ENCODE results near the gene MARK2.

MARK2 gene

DNA sequence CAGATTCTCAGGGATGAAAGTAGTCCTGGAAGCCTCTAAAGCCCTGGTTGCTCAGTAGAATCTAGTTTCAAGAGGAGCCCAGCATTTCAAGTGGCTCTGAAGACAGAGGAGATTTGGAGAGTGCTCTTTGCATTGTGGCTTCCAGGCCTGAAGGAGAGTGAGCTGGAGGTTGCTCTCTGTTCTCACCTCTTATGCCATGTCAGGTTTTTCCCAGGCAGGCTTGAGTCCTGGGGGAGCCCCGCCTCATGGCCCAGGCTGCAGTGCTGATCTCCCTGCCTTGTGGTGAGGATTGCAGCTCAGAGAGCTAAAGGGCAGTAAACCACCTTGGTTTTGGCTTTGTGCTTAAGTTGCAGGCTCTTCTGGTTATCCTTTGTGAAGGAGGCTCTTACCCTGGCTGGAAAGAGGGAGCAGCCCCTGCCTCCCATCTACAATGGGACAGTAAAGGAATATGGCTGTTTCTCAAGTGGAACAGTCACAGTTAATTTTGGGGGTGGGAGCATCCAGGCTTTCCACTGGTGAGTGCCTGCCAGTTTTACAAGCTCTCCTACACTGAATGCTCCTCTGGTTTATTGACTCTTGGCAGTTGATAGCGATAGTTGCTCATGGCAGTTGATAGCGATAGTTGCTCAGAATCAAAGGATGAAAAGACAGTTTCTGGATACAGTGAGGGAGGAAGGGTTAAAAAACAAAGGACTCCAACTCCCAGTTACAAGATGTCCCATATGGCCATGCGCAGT lies 45.5 kb downstream of the MARK2 start:
- H3K27me3 ChIP-seq (ENCODE audit: insufficient read depth, low read length) = no peaks in the 10 kb centered on the region
- peaks cover 20% of the 10 kb centered on the region for H3K4me1 ChIP-seq (ENCODE audit: insufficient read depth, low read length)
- H3K4me3 ChIP-seq (ENCODE audit: low read length) = no peak overlapping the region
- H3K36me3 ChIP-seq (ENCODE audit: insufficient read depth, low read length) = no peaks in the 10 kb centered on the region
- H3K9me3 ChIP-seq (ENCODE audit: low read length) = no peaks in the 10 kb centered on the region
- H2AFZ ChIP-seq (ENCODE audit: low read depth, low read length) = no peak overlapping the region

DNA sequence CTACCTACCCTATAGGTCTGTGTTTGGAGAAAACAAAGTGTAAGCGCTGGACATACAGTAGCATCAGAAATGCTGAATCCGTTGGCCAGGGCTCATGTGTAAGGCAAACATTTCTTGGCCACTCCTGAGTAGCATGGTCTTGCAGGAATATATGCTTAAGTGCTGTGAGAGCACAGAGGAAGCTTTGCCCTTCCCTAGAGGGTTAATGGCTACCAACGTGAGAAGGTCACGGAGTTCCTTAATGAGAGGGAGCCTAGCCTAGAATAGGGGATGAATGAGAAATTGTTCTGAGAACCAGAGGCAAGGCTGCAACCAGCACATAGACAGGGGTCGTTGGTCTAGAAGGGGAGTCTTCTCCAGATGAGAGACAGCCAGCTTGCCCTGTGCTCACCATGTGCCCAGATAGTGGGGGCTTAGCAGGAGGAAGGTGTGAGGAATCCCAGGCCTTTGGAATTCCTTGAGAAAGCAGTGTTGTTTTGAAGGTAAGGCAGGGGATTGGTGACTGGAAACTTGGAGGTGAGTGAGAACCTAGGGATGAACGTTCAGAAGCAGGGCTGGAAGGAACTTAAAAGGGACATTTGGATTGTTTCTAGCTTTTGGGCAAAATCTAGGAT lies 48.6 kb downstream of the MARK2 start:
- H3K36me3 ChIP-seq (ENCODE audit: insufficient read depth, low read length) = peaks cover 5% of the 10 kb centered on the region
- H3K27me3 ChIP-seq (ENCODE audit: insufficient read depth, low read length) = no peaks in the 10 kb centered on the region
- H3K4me3 ChIP-seq (ENCODE audit: low read length) = no peak overlapping the region
- peaks cover 1% of the 10 kb centered on the region for H3K9me3 ChIP-seq (ENCODE audit: low read length)
- peaks cover 5% of the 10 kb centered on the region for H3K4me1 ChIP-seq (ENCODE audit: insufficient read depth, low read length)
- no peak overlapping the region for H2AFZ ChIP-seq (ENCODE audit: low read depth, low read length)

DNA sequence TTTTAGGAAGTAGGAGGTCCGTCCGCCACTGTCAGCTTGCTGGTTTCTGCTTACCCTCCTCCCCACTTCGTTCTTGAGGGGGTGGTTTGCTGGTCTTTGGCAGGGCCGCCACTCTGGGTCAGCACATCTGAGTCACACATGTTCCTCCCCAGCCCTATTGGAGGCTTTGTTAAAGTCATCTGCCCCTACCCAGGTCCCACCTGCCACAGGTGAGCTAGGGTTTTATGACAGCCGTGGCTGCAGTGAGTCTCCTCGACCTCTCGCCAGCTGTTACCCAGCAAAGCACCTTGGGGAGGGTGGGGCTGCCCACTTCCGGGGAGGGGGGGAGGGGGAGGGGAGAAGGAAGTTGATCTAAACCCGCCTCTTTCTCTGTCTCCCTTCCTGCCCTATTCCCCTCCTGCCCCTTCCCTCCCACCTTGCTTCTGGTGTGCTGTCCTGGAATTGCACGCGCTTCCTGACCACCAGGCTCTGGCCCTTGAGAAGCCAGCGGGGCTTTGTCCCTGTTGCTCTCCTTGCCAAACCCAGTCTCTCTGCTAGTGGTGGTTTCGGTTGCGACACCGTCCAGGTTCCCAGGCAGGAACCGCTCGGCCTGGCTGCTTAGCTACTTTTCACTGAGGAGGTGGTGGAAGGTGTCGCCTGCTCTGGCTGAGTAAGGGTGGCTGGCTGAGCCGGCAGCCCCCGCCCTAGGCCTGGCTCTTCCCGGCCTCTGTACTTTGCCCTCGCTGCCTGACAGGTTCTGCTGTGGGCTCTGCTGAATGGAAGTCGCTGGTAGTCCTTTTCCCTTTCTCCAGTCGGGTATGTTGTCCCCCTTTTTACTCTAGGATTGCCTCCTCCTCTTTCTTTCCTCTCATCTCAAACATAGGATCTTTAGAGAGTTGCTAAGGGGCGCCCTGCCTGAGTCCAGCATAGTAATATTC lies 49.5 kb downstream of the MARK2 start:
- peaks cover 5% of the 10 kb centered on the region for H3K9me3 ChIP-seq (ENCODE audit: low read length)
- no peaks in the 10 kb centered on the region for H3K4me1 ChIP-seq (ENCODE audit: insufficient read depth, low read length)
- H3K36me3 ChIP-seq (ENCODE audit: insufficient read depth, low read length) = peaks cover 5% of the 10 kb centered on the region
- no peak overlapping the region for H3K4me3 ChIP-seq (ENCODE audit: low read length)
- no peaks in the 10 kb centered on the region for H3K27me3 ChIP-seq (ENCODE audit: insufficient read depth, low read length)
- no peak overlapping the region for H2AFZ ChIP-seq (ENCODE audit: low read depth, low read length)

DNA sequence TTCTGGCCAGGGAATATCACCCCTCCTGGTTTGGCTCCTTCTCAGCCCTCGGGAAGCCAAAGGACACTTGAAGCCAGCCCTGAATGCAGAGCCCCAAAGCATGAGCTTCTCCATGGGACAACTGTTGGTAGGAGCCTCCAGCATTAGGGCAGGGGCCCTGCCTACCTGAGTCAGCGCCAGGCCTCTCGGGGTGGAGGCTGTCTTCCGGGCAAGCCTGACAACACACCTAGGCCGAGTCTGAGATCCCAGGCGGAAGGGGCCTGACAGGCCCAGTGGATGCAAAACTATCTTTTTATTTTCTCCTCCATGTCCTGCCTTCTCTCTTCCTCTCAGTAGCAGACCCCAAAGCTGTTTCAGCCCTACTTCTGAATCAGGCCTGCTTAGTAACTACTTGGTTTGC lies 50.4 kb downstream of the MARK2 start:
- peaks cover 7% of the 10 kb centered on the region for H3K9me3 ChIP-seq (ENCODE audit: low read length)
- no peak overlapping the region for H3K4me3 ChIP-seq (ENCODE audit: low read length)
- H2AFZ ChIP-seq (ENCODE audit: low read depth, low read length) = no peak overlapping the region
- no peaks in the 10 kb centered on the region for H3K27me3 ChIP-seq (ENCODE audit: insufficient read depth, low read length)
- H3K4me1 ChIP-seq (ENCODE audit: insufficient read depth, low read length) = no peaks in the 10 kb centered on the region
- peaks cover 5% of the 10 kb centered on the region for H3K36me3 ChIP-seq (ENCODE audit: insufficient read depth, low read length)

DNA sequence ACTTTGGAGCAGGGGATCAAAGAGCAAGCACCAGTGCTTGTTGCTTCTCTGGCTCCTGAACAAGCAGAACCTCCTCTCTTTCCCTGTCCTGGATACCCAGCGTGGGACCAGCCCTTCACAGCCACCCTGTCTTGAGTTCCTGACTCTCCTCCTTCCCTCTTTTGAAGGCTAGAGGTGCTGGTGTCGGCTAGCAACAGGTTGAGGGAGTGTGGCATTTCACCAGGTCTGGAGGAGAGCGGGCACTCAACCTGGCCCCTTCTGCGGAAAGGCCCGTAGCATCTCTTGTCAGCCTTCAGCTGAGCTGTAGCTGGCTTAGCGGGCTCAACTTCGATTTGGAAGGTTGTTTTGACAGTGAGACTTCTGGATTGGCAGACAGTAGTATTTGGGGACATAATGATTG lies 51.5 kb downstream of the MARK2 start:
- no peaks in the 10 kb centered on the region for H3K27me3 ChIP-seq (ENCODE audit: insufficient read depth, low read length)
- H3K36me3 ChIP-seq (ENCODE audit: insufficient read depth, low read length) = peaks cover 12% of the 10 kb centered on the region
- no peaks in the 10 kb centered on the region for H3K4me1 ChIP-seq (ENCODE audit: insufficient read depth, low read length)
- no peak overlapping the region for H3K4me3 ChIP-seq (ENCODE audit: low read length)
- H3K9me3 ChIP-seq (ENCODE audit: low read length) = peaks cover 7% of the 10 kb centered on the region
- no peak overlapping the region for H2AFZ ChIP-seq (ENCODE audit: low read depth, low read length)

DNA sequence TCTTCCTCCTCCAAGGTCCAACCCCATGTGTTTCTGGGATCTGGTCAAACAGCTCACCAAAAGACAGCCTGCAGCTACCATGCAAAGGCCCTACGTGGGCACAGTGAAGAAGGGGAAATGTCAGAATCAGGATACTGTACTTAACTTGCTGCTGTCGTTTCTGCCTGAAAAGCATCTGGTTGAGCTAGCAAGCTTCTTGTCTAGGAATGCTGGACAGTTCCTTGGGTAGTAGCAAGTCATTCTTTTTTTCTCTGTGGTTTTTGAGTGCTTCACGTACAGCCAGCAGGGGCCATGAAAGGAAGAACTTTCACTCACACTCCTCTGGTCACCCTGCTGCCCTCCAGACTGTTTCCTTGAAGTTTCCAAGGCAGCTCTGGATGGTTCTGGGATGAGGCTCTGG lies 53.3 kb downstream of the MARK2 start:
- Histone ChIP-seq H3K27me3 (ENCODE audit: insufficient read depth, low read length) (no peaks in the 10 kb centered on the region), H3K9me3 (ENCODE audit: low read length) (peaks cover 7% of the 10 kb centered on the region), H3K4me3 (ENCODE audit: low read length) (no peak overlapping the region), H3K36me3 (ENCODE audit: insufficient read depth, low read length) (peaks cover 25% of the 10 kb centered on the region), H2AFZ (ENCODE audit: low read depth, low read length) (no peak overlapping the region), H3K4me1 (ENCODE audit: insufficient read depth, low read length) (no peaks in the 10 kb centered on the region)

DNA sequence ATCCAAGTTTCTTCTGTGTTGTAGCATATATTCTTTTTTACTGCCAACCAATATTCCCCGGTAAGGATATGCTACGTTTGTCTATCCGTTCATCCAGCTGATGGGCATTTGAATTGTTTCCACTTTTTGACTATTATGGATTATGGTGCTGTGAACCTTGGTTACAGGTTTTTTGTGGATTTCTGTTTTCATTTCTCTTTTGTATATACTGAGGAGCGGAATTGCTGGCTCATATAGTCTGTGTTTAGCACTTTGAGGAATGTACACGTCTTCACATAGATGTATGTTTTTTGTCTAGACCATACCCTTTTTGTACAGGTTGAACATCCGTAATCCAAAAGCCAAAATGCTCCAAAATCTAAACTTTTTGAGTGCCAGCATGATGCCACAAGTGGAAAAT lies 54.4 kb downstream of the MARK2 start:
- H3K36me3 ChIP-seq (ENCODE audit: insufficient read depth, low read length) = peaks cover 37% of the 10 kb centered on the region
- no peak overlapping the region for H2AFZ ChIP-seq (ENCODE audit: low read depth, low read length)
- no peak overlapping the region for H3K4me3 ChIP-seq (ENCODE audit: low read length)
- H3K4me1 ChIP-seq (ENCODE audit: insufficient read depth, low read length) = no peaks in the 10 kb centered on the region
- H3K9me3 ChIP-seq (ENCODE audit: low read length) = peaks cover 7% of the 10 kb centered on the region
- H3K27me3 ChIP-seq (ENCODE audit: insufficient read depth, low read length) = no peaks in the 10 kb centered on the region

DNA sequence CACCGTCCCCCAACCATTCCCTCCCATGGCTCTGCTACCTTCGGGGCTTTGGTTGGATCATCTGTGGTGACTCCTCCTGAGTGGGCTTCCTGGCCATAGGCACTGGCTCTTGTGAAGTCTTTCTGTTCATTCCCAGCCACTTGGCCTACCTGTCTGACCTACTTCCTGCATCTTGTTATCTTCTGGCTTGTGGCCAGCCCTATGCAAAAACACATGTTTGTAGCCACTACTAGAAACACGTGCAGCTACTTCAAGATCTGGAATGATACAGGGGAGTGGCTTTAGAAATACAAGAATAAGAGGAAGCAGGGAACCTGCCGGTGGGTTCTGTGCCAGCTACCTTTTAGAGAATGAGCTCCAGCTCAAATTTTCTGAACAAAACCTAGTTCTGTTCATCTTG lies 57.2 kb downstream of the MARK2 start:
- Histone ChIP-seq H3K9me3 (ENCODE audit: low read length) (peaks cover 7% of the 10 kb centered on the region), H3K36me3 (ENCODE audit: insufficient read depth, low read length) (peaks cover 62% of the 10 kb centered on the region), H3K27me3 (ENCODE audit: insufficient read depth, low read length) (no peaks in the 10 kb centered on the region), H3K4me1 (ENCODE audit: insufficient read depth, low read length) (no peaks in the 10 kb centered on the region), H2AFZ (ENCODE audit: low read depth, low read length) (no peak overlapping the region), H3K4me3 (ENCODE audit: low read length) (no peak overlapping the region)

DNA sequence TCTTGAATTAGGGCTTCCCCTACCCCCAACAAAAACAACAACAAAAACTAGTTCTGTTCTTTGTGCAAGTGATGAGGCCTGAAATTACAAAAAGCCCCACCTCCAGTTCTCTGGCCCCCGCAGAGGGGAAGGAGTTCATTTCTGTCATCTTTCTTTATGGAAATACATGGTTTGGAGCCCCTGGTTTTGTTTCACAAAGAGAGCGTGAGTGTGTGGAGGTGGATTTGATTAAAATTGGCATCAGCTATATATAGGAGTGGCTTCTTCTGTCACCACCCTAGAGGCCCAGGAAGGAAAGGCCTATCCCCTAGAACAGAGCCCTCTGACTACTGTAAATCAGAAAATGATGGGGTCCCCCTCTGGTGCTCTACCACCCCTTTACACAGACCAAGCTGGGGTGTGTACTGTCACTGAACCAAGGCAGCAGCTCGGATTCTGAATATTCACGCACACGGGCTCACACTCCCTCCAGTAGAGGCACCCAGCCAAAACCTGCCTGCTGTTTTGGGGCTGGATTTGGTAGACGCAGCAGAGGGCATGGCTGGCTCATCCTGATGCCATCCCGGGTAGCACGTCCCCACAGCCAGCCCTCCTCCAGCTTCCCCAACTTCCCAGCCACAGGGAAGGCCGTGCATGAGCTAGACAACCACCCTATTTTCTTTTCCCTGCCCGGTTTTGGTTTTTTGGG lies 58.7 kb downstream of the MARK2 start:
- H3K36me3 ChIP-seq (ENCODE audit: insufficient read depth, low read length) = peaks cover 71% of the 10 kb centered on the region
- H2AFZ ChIP-seq (ENCODE audit: low read depth, low read length) = no peak overlapping the region

DNA sequence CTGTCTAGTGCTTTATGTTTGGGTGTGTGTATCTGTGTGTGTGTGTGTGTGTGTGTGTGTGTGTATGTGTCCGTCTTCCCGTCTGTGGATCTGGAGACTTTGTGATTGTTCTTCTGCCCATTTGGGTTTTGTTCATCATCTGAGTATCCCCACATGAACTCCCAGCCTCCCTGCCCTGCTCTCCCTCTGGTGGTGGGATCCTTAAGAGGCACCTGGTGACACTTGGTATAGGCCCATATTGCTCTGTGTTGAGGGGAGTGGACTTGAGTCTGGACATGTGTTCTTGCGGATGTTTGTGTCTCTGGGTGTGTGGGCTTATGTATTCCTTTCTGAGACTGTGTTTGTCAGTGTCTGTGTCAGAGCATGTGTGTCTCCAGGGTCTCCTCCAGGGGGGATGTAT lies 62.8 kb downstream of the MARK2 start:
- H3K36me3 ChIP-seq (ENCODE audit: insufficient read depth, low read length) = peaks cover 81% of the 10 kb centered on the region
- H3K4me1 ChIP-seq (ENCODE audit: insufficient read depth, low read length) = no peaks in the 10 kb centered on the region
- H3K27me3 ChIP-seq (ENCODE audit: insufficient read depth, low read length) = no peaks in the 10 kb centered on the region
- no peaks in the 10 kb centered on the region for H3K9me3 ChIP-seq (ENCODE audit: low read length)
- H2AFZ ChIP-seq (ENCODE audit: low read depth, low read length) = no peak overlapping the region
- no peak overlapping the region for H3K4me3 ChIP-seq (ENCODE audit: low read length)

More for the DNA sequence above, 58.7 kb downstream of the MARK2 start:
- Histone ChIP-seq H3K27me3 (ENCODE audit: insufficient read depth, low read length) (no peaks in the 10 kb centered on the region), H3K9me3 (ENCODE audit: low read length) (peaks cover 6% of the 10 kb centered on the region), H3K4me3 (ENCODE audit: low read length) (no peak overlapping the region), H3K4me1 (ENCODE audit: insufficient read depth, low read length) (no peaks in the 10 kb centered on the region)

DNA sequence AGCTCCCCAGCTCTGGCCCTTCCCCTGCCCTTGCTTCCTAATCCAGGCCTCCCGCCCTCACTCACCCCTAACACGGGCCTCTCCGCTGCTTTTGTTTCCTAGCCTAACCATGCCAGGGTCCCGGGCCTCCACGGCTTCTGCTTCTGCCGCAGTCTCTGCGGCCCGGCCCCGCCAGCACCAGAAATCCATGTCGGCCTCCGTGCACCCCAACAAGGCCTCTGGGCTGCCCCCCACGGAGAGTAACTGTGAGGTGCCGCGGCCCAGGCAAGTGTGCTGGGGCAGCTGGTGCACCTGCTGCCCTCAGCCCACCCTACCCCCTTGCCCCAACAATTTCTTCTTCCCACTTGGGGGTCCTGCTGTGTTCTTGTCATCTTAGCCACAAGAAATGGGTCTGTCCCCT lies 65.0 kb downstream of the MARK2 start:
- Histone ChIP-seq H3K36me3 (ENCODE audit: insufficient read depth, low read length) (peaks cover 61% of the 10 kb centered on the region), H3K4me1 (ENCODE audit: insufficient read depth, low read length) (peaks cover 8% of the 10 kb centered on the region), H3K9me3 (ENCODE audit: low read length) (no peaks in the 10 kb centered on the region), H3K4me3 (ENCODE audit: low read length) (no peak overlapping the region), H3K27me3 (ENCODE audit: insufficient read depth, low read length) (no peaks in the 10 kb centered on the region), H2AFZ (ENCODE audit: low read depth, low read length) (no peak overlapping the region)

DNA sequence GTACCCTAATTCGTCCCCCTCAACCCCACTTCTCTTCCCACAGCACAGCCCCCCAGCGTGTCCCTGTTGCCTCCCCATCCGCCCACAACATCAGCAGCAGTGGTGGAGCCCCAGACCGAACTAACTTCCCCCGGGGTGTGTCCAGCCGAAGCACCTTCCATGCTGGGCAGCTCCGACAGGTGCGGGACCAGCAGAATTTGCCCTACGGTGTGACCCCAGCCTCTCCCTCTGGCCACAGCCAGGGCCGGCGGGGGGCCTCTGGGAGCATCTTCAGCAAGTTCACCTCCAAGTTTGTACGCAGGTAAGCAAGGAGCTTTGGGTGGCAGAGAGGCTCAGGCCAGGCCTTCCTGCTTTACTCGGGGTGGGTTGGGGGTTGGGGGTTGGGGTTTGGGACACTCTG lies 65.8 kb downstream of the MARK2 start:
- Histone ChIP-seq H3K4me3 (ENCODE audit: low read length) (no peak overlapping the region), H3K4me1 (ENCODE audit: insufficient read depth, low read length) (peaks cover 16% of the 10 kb centered on the region), H3K36me3 (ENCODE audit: insufficient read depth, low read length) (peaks cover 54% of the 10 kb centered on the region), H3K27me3 (ENCODE audit: insufficient read depth, low read length) (no peaks in the 10 kb centered on the region), H2AFZ (ENCODE audit: low read depth, low read length) (no peak overlapping the region), H3K9me3 (ENCODE audit: low read length) (no peaks in the 10 kb centered on the region)

DNA sequence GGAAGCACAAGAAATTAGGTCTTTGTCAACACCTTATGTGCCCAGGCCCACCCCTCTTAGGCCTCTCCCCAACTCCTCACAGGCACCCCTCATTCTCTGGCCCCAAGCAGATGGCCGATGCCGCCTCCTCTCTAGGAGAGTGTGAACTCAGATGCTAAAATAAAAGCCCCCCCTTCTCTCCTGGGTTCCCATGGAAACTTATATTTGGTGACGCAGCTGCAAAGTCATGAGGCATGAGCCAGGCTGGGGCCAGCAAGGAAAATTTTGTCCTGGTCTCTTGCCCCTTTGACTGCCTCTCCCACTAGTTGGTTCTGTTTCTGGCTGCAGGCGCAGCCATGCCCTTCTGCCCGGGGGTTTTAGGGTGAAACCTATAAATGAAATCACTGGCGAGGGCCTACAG lies 66.3 kb downstream of the MARK2 start:
- H3K36me3 ChIP-seq (ENCODE audit: insufficient read depth, low read length) = peaks cover 50% of the 10 kb centered on the region
- no peak overlapping the region for H3K4me3 ChIP-seq (ENCODE audit: low read length)
- no peaks in the 10 kb centered on the region for H3K27me3 ChIP-seq (ENCODE audit: insufficient read depth, low read length)
- H3K9me3 ChIP-seq (ENCODE audit: low read length) = no peaks in the 10 kb centered on the region
- H2AFZ ChIP-seq (ENCODE audit: low read depth, low read length) = no peak overlapping the region
- peaks cover 21% of the 10 kb centered on the region for H3K4me1 ChIP-seq (ENCODE audit: insufficient read depth, low read length)

All from neuron (in vitro differentiated cells).